Fibroblast of the conjunctiva (primary cell): ENCODE results near the gene ANKS1A.

ENCODE experiments used
- DNase-seq: peaks from one replicate; pipeline ENCODE4 v3.0.0-alpha.2; 2010; ENCODE audit warnings: low read depth

Gene ANKS1A

DNA sequence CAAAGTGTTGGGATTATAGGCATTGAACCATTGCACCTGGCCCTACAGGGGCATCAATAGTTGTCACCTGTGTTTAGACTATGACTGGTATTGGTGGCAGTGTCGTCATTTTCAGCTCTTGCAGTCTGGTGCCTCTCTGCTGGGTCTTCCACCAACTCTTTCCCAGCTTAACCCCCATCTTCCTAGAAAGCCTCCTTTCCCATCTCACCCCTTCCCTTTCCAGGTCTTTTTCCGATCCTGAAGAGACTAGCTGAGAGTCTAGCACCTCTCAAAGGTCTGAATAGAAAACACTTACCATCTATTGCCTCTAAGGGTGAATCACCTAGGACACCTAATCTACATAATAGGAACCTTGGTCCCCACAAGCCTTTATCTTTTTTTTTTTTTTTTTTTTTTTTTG lies 181.1 kb downstream of the ANKS1A start:
- DNase-seq, result no peak

DNA sequence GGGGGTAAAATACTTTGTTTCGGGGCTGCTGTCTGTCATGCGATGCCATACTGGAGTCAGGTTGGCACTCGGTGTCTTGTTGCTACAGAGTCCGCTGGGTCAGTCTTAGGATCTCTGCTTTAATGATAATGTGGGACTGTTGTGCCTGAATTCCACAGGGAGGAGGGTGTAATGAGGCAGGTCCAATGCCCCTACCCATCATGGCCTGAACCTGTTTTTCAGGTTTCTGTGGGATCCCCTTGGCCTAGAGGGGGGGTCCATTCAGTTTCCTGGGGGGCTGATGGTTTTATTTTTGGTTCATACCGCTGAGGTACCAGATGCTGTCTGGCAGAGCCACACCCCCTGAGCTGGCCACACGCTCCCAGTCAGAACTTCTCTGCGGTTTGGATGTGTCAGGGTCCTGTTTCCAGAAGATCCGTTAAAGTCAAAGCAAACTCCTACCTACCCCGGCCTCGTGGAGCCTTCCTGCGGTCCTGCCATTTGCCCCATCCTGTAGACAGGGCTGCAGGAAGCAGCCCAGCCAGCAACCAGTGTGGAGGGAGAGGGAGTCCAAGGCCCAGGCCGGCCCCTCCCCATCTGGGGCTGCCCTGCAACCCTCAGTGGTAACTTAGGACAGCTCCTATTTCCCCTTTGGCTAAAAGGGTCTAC lies 182.4 kb downstream of the ANKS1A start:
- no peak for DNase-seq

DNA sequence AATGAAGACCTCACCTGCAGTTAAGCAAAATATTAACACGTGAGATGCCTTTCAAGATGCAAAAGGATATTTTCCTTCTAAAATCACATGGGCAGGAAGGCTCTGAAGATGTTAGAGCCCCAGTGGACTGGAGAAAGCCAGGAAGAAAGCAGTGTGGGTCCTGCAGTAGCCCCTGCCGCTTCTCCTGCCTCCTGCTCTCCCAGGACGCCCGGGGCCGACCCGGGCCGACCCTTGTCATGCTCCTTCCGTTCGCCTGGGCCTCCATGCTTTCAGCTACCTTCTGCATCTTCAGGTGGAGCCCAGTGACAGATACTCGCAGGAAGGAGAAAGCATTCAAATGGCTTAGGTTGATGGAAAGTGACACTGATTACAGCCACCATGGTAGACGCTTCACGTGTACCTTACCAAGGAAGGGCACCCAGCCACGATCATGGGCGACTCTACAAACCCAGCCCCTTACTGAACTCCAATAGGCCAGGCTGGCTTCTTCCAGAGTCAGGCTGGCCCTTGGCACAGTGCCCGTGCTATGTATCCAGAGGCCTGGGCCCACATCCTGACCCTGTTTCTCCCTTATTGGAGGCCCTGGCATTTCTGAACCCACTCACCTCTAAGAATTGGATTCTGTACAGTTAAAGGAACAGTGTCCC lies 183.1 kb downstream of the ANKS1A start:
- no peak for DNase-seq

DNA sequence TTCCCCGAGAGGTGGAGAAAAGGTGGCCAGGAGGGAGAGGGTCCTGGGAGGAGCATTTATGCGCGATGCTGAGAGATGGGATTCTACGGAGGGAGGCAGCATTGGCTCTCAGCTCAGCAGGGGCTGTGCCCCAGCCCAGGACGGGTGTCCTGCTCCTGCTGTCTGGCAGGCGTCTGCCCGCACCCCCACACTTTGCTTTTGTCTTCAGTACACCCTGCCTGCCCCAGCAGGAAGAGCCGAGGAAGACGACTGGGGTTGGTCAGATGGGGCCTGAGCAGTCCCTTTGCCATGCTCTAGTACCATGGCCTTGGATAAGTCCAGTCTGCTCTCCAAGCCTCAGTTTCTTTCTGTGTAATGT lies 183.6 kb downstream of the ANKS1A start:
- no peak for DNase-seq

DNA sequence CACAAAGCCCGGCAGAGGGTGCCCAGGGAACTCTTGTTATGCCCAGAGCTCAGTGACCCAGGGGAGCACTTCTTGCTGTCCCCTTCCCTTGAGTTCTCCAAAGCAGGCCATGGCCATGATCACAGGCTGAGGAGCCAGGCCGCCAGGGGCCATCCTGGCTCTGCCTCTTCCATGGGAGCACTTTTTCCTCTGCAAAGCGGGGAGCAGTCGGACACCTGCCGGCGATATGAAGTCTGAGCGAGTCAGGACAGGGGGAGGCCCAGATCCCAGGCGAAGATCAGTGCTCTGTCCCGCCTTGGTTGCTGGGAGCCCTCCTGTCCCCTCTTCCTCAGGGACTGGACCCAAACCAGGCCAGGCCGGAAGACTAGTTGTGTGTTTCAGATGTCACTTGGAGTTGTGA lies 184.2 kb downstream of the ANKS1A start:
- DNase-seq, result no peak

DNA sequence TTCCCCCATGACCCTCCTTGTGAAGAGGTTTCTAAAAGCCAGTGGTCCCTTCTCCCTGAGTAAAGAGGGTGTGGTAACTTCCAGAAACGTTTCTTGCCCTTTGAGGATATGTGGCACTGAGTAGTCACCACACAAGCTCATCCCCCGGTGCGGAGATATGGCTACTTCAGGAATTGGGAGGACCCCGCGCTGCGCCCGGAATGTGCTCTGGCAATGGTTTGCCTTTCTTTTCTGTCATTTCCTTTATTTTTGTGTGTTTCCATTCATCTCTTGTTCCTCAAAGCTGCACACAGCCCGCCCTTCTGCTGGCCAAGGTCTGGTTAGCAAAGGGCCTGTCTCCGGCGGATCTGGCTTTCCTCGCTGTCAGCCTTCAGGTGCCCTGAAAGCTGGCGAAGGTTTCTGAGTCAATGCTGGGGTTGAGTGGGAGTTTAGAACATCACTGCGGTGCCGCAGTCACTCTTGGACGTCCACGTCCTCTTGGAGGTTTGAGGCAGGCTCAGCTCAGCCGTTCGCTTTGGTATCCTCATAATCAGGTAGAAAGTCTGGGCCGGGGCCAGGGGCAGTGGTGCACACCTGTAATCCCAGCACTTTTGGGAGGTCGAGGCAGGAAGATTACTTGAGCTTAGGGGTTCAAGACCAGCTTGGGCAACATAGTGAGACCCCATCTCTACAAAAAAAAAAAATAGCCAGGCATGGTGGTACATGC lies 184.9 kb downstream of the ANKS1A start:
- no peak for DNase-seq

DNA sequence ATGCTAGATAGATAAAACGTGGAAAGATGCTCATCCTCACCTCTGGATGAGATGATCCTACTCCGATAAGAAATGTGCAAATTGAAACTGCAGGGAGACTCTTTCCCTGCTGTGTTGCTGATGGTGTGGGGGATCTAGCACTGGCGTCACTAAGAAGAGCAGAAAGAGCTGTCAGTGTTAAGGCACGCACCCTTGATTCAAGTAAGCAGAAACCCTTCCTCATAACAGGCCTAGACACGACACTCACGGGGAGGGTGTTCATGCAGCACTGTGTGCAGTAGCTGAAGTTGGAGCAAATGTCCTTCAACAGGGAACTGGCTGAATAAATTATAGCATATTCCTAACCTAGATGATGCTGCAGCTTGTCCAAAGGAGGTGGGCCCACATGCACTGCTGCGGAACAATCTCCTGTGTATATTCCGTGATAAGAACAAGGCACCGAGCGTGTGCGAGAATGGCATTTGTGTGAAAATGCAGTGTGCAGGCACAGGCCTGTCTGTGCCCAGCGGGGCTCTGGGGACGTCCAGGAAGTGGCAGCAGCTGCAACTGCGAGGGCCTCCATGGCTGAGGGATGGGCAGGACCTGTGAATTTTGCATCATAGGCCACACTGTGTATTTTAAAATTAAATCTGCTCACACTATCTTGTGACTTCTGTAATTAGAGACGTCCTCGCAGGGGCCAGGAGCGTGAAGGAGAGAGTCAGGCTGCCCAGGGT lies 188.1 kb downstream of the ANKS1A start:
- no peak for DNase-seq

DNA sequence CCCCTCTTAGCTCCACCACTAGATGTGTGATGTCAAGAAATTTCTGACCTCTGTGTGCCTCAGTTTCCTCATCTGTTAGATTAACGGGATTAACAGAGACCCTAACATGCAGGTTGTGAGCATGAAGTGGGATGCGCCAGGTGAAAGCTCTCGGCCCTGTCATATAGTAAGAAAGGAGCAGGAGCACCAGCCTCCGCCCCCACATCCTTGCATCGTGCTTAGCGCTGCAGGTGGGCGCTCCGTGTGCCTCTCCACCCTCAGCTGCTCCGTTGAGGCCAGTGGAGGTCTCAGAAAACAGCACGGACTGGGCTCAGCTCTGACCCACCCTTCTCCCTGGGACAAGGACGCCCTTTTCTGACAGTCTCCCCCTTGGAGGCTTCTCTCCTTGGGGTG lies 188.7 kb downstream of the ANKS1A start:
- no peak for DNase-seq

DNA sequence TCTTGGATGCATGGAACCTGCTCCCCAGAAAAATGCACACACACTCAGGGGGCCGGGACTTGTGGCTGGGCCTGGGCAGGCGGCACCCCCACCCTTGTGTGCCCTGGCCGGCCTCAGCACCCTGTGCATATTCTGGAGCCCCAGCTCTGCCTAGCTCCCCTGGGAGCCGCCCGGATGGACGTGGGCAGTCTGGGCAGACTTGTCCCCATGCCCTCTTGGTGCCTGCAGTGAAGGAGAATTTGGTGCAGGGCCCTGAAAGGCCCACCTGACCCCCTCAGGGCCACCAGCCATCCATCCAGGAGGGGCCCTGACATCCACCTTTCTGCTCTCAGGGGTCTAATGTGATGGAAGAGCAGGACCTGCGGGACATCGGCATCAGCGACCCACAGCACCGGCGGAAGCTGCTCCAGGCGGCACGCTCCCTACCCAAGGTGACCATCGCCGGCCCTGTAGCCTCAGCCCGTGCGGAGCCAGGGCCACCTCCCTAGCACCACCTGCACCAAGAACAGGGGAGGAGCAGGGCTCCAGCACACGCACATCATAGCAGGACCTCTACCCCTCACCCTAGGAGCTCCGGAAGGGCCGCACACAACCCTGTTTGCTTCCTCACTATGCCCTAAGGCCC lies 189.3 kb downstream of the ANKS1A start:
- DNase-seq, result no peak

DNA sequence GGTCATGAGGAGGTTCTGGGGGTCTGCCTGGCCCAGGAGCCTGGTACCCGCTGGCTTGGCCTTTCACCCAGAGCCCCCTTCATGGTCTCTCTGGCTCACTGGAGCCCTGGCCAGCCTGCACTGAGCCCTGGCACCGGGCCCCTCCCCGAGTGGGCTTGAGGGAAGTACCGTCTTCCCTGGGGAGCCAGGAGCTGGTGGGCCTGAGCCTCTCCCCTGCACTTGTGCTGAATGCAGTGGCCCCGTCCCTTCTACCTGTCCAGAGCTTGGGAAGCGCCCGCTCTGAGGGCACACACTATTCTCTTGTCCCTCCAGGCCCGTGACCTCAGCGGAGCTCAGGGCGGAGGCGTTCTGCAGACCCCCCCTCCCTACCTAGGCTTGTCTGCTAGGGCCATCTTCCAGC lies 189.8 kb downstream of the ANKS1A start:
- no peak for DNase-seq

DNA sequence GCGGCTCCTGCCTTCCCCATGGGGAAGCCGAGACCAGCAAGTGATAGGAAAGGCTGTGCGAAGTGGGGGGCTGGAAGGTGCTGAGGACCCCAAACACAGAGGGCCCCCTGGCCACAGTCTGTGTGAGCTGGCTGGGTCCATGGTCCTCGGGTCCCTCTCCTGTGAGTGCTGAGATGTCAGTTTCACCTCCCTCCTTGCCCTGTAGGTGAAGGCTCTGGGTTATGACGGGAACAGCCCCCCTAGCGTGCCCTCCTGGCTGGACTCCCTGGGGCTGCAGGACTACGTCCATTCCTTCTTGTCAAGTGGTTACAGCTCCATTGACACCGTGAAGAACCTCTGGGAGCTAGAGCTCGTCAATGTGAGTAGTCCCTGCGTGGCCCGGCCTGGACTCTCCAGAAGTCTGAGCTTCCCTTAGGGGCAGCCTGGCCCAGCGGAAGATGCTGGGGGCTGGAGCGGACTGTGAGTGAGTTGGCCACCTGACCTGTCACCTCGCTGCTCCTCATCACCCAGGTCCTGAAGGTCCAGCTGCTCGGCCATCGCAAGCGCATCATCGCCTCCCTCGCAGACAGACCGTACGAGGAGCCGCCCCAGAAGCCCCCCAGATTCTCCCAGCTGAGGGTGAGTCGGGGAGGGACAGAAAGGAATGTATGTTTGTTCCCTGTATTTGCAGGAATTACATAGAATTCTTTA lies 190.4 kb downstream of the ANKS1A start:
- DNase-seq, result no peak

DNA sequence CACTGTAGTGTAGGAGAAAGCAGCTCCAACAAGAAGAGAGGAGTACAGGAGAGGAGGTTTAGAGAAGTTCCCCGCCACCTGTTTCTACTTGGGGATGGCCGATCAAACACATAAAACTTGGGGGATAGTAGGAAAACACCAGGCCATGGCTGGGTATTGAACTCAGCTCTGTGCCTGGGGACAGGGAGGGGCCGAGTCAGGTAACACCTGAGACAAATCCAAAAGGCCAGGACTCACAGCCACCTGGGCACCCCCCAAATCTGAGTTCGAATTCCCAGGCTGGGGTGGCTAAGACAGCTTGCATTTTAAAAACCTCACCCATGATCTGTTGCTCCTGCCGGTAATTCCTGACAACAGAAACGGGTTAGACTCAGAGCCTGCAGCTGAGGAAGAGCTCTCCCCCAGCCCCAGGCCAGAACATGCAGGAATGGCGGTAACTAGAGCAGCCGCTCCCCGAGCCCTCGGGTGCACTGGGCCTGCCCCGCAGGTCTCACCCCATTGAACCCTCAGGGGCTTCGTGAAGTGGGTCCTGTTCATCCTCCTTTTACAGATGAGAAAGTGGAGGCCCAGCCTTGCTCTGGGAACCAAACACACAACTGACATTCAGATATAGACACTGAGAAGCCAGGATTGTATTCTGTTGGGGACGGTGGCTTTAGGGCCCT lies 191.1 kb downstream of the ANKS1A start:
- DNase-seq, result no peak

DNA sequence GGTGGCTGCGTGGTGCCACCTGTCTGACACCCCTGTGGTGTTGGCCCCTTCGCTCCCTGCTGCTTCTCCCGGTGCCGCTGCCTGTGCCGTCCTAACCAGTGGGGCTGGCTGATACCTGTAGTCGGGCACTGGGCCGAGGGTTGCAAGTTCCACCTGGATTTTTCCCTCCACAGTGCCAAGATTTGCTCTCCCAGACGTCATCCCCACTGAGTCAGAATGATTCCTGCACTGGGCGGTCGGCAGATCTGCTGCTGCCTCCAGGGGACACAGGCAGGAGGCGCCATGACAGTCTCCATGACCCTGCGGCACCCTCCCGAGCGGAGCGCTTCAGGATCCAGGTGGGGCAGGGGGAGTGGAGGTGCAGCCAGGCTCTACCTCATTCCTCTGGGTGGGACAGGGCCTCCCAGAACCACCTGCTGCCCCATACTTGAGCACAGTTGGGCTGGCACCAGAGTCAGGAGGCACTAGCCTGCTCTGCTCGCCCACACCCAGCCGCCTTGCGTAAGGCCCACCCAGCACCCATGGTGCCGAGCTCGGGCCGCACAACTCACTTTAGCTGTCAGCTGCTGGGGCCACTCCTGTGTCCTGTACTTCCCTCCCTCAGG lies 191.9 kb downstream of the ANKS1A start:
- DNase-seq, result no peak

DNA sequence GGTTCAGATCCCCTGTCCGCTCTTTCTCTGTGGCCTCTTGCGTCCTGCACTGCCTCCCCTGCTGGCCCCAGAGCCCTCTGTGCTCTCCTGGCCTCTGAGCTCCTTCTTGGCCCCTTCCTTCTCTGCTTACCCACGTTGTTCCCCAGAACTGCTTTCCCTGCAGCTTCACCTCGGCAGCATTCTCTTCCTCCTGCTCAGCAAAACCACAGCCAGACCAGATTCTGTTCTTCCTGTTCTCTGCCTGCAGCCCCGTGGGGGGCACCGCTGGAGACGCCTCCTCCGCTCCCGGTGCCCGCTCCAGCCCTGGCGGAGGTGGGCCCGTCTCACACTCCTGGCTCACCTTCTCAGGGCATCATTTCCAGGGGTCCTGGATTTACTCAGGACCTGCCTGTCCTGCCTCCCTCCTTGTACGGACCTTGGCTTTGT lies 192.4 kb downstream of the ANKS1A start:
- DNase-seq, result no peak

DNA sequence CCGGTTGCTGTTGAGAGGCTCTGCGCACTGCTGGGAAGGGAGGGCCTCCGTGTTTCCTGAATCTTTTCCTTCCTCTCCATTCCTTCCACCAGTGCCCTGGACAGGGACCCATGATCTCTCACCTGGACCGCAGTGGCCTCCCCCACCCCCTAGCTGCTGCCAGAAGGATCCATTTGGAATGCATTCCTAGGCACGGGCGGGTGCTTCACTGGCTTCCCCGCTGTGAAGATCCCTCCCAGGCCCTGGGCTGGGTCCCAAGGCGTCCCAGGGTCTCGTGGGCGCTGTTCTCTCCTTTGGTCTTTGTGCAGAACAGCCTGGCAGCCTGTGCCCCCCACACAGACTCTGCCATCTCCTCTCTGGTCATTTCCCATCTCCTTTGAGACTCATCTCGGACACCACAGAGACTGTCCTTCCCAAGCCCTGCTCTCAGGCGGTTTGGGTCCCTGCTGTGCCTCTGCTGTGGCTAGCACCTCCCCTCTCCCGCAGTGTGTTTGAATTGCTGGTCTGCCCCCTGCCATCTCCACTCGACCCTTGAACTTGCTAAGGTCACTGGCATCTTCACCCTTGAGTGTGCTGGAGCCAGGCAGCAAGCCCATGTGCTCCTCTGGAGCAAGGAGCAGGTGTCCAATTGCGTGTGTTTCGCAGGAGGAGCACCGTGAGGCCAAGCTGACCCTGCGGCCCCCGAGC lies 193.1 kb downstream of the ANKS1A start:
- DNase-seq, result no peak

DNA sequence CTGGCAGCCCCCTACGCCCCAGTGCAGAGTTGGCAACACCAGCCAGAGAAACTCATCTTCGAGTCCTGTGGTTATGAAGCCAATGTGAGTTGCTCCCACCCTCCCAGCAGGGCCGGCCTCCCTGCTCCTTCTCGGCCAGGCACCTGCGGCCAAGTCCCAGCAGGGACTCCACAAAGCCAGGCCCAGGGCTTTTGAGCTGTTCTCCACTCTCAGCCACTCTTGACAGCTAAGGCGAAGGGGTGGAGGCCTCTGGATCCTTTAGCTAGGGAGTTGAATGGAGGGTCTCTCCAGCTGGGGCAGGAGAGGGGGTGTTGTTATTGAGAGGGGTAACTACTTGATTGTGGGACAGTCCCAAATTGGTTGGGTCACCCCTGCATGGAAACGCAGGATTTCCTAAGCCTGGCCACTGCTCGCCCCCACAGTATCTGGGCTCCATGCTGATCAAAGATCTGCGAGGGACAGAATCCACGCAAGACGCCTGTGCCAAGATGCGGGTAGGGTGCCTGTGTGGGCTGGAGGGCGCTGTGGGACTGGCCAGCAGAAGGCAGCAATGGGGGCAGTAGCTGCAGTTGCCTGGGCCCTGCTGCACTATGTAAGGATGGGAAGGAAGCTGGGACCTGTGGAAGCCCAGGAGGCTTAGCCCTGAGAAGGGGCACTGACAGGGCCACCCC lies 193.8 kb downstream of the ANKS1A start:
- DNase-seq, result no peak

DNA sequence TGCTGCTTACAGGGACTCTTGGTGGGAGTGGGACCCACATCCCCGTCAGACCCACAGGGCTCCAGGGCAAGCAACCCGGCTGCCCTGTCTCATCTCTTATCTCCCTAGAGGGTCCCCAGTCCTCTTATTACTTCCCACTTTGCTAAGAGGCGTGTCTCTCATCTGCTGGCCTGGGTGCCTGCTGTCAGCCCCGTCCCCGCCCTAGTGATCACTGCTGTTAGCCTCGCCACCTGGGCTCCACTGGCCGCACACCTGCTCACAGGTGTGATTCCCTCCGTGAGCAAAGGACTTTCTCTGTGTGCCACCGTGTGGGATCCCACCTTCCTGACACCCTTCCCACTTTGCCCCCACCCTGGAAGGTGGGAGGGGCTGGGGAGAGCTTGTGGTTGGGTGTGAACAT lies 194.5 kb downstream of the ANKS1A start:
- no peak for DNase-seq

DNA sequence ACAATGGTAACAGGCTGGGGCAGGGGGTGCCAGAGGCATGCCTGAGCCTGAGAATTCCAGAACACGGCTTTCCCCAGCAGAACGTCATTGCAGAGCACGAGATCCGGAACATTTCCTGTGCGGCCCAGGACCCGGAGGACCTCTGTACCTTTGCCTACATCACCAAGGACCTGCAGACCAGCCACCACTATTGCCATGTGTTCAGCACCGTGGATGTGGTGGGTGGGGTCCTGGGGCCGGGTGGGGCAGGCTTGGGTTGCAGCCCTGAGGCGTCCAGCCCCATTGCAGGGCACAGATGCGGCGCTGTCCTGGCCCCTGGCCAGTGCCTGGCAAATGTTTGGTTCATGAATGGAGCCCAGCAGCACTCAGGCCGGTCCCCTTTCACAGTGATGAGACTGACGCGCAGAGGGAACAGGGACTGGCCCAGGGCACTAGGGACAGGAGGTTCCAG lies 195.0 kb downstream of the ANKS1A start:
- no peak for DNase-seq

DNA sequence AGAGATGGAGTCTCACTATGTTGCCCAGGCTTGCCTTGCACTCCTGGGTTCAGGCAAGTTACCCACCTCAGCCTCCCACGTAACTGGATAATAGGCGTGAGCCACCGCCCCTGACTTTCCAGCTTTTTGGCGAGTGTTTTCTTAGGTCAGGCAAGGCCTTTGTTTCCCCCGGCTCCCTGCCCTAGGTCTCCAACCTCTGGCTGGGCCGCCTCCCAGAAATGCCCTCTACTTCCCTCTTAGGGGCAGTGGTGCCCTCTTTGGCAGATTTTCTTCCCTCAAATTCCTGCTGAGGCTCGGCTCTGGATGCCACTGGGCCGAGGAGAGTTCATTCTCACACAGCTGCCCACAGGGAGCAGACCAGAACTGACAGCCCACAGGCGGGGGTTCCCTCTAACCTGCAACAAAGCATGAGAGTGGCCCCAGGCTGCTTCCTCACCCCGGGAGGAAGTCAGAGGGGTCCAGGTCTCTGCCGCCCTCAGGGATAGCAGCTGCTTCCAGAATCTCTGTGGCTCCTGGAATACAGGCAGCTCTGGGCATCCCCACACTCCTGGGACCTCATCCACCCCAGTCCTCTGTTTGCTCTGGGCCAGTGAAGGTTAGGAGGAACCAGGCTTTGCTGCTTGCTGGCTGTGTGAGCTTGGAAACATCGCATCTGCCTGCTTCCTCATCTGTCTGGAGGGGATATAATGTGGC lies 195.6 kb downstream of the ANKS1A start:
- DNase-seq, result no peak
